H9 (cell line): ENCODE results near the gene ANXA4. TPM values are rescaled to one million over a fixed set of nuclear protein-coding genes. Genes with fewer than 3 reads are reported as not detected.

Experiments used
- DNase-seq: peaks from one replicate; pipeline ENCODE4 v3.0.0-alpha.2; 2017
- H2AFZ ChIP-seq: one replicate; pipeline ENCODE4 v1.6.1; 2013; ENCODE audit warnings: mild to moderate bottlenecking, low read length, control low read depth, moderate library complexity
- H2AK5ac ChIP-seq: 2 replicates; pipeline ENCODE4 v1.6.1; 2013; ENCODE audit warnings: low read length, control low read depth, mixed read lengths; ENCODE audit not compliant: insufficient read length
- H2BK120ac ChIP-seq: one replicate; pipeline ENCODE4 v1.6.1; 2013; ENCODE audit warnings: low read depth, mild to moderate bottlenecking, low read length, control low read depth, inconsistent platforms; ENCODE audit not compliant: poor library complexity, severe bottlenecking
- H2BK12ac ChIP-seq: 2 replicates; pipeline ENCODE4 v1.6.1; 2013; ENCODE audit warnings: low read length, control low read depth, mixed read lengths, low read depth; ENCODE audit not compliant: insufficient read length
- H2BK15ac ChIP-seq: 2 replicates; pipeline ENCODE4 v1.6.1; 2013; ENCODE audit warnings: low read depth, low read length, control low read depth
- H2BK20ac ChIP-seq: one replicate; pipeline ENCODE4 v1.6.1; 2013; ENCODE audit warnings: low read depth, mild to moderate bottlenecking, low read length, control low read depth, inconsistent platforms; ENCODE audit not compliant: poor library complexity, severe bottlenecking
- H2BK5ac ChIP-seq: 2 replicates; pipeline ENCODE4 v1.6.1; 2013; ENCODE audit warnings: low read length, control low read depth, mixed read lengths; ENCODE audit not compliant: insufficient read length
- H3K14ac ChIP-seq: 2 replicates; pipeline ENCODE4 v1.6.1; 2013; ENCODE audit warnings: low read length, control low read depth; ENCODE audit not compliant: insufficient read depth
- H3K18ac ChIP-seq: 2 replicates; pipeline ENCODE4 v1.6.1; 2013; ENCODE audit warnings: low read depth, mild to moderate bottlenecking, mixed read lengths, low read length, control low read depth; ENCODE audit not compliant: insufficient read length
- H3K23ac ChIP-seq: 2 replicates; pipeline ENCODE4 v1.6.1; 2013; ENCODE audit warnings: low read length, control low read depth, mixed read lengths, low read depth; ENCODE audit not compliant: insufficient read length
- H3K23me2 ChIP-seq: 2 replicates; pipeline ENCODE4 v1.6.1; 2013; ENCODE audit warnings: low read depth, mild to moderate bottlenecking, mixed read lengths, low read length, control low read depth; ENCODE audit not compliant: insufficient read length, poor library complexity, severe bottlenecking
- H3K27ac ChIP-seq: 2 replicates; pipeline ENCODE4 v1.5.1; 2013; ENCODE audit warnings: low read length, control low read depth, mixed read lengths, low read depth; ENCODE audit not compliant: insufficient read length
- H3K27me3 ChIP-seq: 2 replicates; pipeline ENCODE4 v1.6.1; 2013; ENCODE audit warnings: low read length, control low read depth, inconsistent platforms; ENCODE audit not compliant: insufficient read depth
- H3K4ac ChIP-seq: 2 replicates; pipeline ENCODE4 v1.6.1; 2013; ENCODE audit warnings: low read depth, mild to moderate bottlenecking, control low read depth, inconsistent platforms, low read length, moderate library complexity
- H3K4me1 ChIP-seq: 2 replicates; pipeline ENCODE4 v1.6.1; 2013; ENCODE audit warnings: low read length, control low read depth, inconsistent platforms; ENCODE audit not compliant: insufficient read depth
- H3K4me2 ChIP-seq: 2 replicates; pipeline ENCODE4 v1.6.1; 2013; ENCODE audit warnings: low read length, control low read depth, mixed read lengths; ENCODE audit not compliant: insufficient read length, insufficient read depth
- H3K56ac ChIP-seq: 2 replicates; pipeline ENCODE4 v1.6.1; 2013; ENCODE audit warnings: low read depth, mild to moderate bottlenecking, mixed read lengths, low read length, control low read depth; ENCODE audit not compliant: insufficient read length
- H3K79me1 ChIP-seq: 2 replicates; pipeline ENCODE4 v1.6.1; 2013; ENCODE audit warnings: low read depth, mild to moderate bottlenecking, moderate library complexity, low read length, control low read depth, inconsistent platforms; ENCODE audit not compliant: insufficient read depth, poor library complexity, severe bottlenecking
- H3K79me2 ChIP-seq: 2 replicates; pipeline ENCODE4 v1.6.1; 2013; ENCODE audit warnings: low read length, control low read depth, inconsistent platforms; ENCODE audit not compliant: insufficient read depth
- H3K9ac ChIP-seq: 2 replicates; pipeline ENCODE4 v1.6.1; 2013; ENCODE audit warnings: low read length, control low read depth, mixed read lengths; ENCODE audit not compliant: insufficient read length; ENCODE audit errors: extremely low read depth
- H3K9me3 ChIP-seq: one replicate; pipeline ENCODE4 v1.6.1; 2013; ENCODE audit warnings: low read depth, low read length, inconsistent platforms; ENCODE audit not compliant: control insufficient read depth
- H3T11ph ChIP-seq: one replicate; pipeline ENCODE4 v1.6.1; 2013; ENCODE audit warnings: mild to moderate bottlenecking, low read length, control low read depth, inconsistent platforms
- H4K20me1 ChIP-seq: one replicate; pipeline ENCODE4 v1.6.1; 2013; ENCODE audit not compliant: control insufficient read depth, insufficient read length, insufficient read depth
- H4K5ac ChIP-seq: 2 replicates; pipeline ENCODE4 v1.6.1; 2013; ENCODE audit warnings: low read depth, mild to moderate bottlenecking, mixed read lengths, low read length, control low read depth; ENCODE audit not compliant: insufficient read length
- H4K8ac ChIP-seq: replicated peaks from 2 replicates; pipeline ENCODE4 v1.6.1; 2013; ENCODE audit warnings: low read length, control low read depth, mixed read lengths, low read depth; ENCODE audit not compliant: insufficient read length
- H4K91ac ChIP-seq: 2 replicates; pipeline ENCODE4 v1.6.1; 2013; ENCODE audit warnings: low read depth, mild to moderate bottlenecking, moderate library complexity, mixed read lengths, low read length, control low read depth; ENCODE audit not compliant: insufficient read length
- H3K27ac Mint-ChIP-seq, 3 experiments: 2 replicates in 2 of 3; 3 replicates in 1 of 3; pipeline ENCODE4 v1.8.0; 2020 to 2021; ENCODE audit warnings: mixed read lengths in 3 of 3, mild to moderate bottlenecking in 1 of 3, moderate library complexity in 1 of 3
- H3K27me3 Mint-ChIP-seq: 2 replicates; pipeline ENCODE4 v1.8.0; 2021; ENCODE audit warnings: low read depth, mild to moderate bottlenecking, moderate library complexity, mixed read lengths
- H3K36me3 Mint-ChIP-seq, 3 experiments: 2 replicates in 2 of 3; 3 replicates in 1 of 3; pipeline ENCODE4 v1.8.0; 2020 to 2021; ENCODE audit warnings: low read depth in 3 of 3, mixed read lengths in 3 of 3; ENCODE audit not compliant: insufficient read depth in 1 of 3
- H3K4me1 Mint-ChIP-seq, 2 experiments: 2 replicates each; pipeline ENCODE4 v1.8.0; 2020; ENCODE audit warnings: mixed read lengths in 2 of 2
- H3K4me3 Mint-ChIP-seq, 2 experiments: 2 replicates in 1 of 2; 3 replicates in 1 of 2; pipeline ENCODE4 v1.8.0; 2020 to 2021; ENCODE audit warnings: mild to moderate bottlenecking in 2 of 2, mixed read lengths in 2 of 2, moderate library complexity in 1 of 2
- H3K9me3 Mint-ChIP-seq, 2 experiments: 2 replicates in 1 of 2; 3 replicates in 1 of 2; pipeline ENCODE4 v1.8.0; 2020; ENCODE audit warnings: mild to moderate bottlenecking in 2 of 2, mixed read lengths in 2 of 2, moderate library complexity in 1 of 2
- WGBS: extraction: QIAGEN DNeasy Blood & Tissue Kit; methylation state at CpG from one replicate; pipeline ENCODE4 v1.1.7; 2013; ENCODE audit warnings: missing lambda C conversion rate, low lambda C conversion rate, mixed read lengths; ENCODE audit not compliant: insufficient read length; ENCODE audit errors: extremely low coverage; 5-methylcytosine and 5-hydroxymethylcytosine counted together
- total RNA-seq: library from RNA; stranded (reverse); gene quantifications from 2 replicates; pipeline ENCODE4 v1.2.1, GENCODE V29; 2021
- TF ChIP-seq, protein P1 (sequence below): fragments of 200-600 bp; sonication (generic); conservative IDR thresholded peaks from 3 replicates; pipeline ENCODE4 v1.8.0; 2021; ENCODE audit warnings: antibody characterized with exemption, mild to moderate bottlenecking

Gene ANXA4
- total RNA-seq, 1 experiment from 2014 or later: 14.4 TPM

- no peak overlapping the region for H3K27ac Mint-ChIP-seq
- Histone ChIP-seq H2BK120ac (no peak overlapping the region), H2BK20ac (no peak overlapping the region), H3K23me2 (no peaks in the 10 kb centered on the region), H4K8ac (no peak overlapping the region), H4K91ac (no peak overlapping the region), H3K79me1 (no peaks in the 10 kb centered on the region), H3K14ac (no peak overlapping the region), H4K5ac (no peak overlapping the region), H3K27ac (no peak overlapping the region), H3K9ac (no peak overlapping the region), H3K23ac (no peak overlapping the region), H2AK5ac (no peak overlapping the region), H3K18ac (no peak overlapping the region), H2BK15ac (no peak overlapping the region), H3K27me3 (no peaks in the 10 kb centered on the region), H4K20me1 (no peaks in the 10 kb centered on the region), H2AFZ (no peak overlapping the region), H3K4ac (no peak overlapping the region), H2BK12ac (no peak overlapping the region), H2BK5ac (no peak overlapping the region), H3K79me2 (no peaks in the 10 kb centered on the region), H3K9me3 (no peaks in the 10 kb centered on the region), H3K4me2 (no peak overlapping the region), H3T11ph (no peak overlapping the region), H3K4me1 (no peaks in the 10 kb centered on the region; the same call in 1 of the 2 replicates), H3K56ac (no peak overlapping the region)
- H3K9me3 Mint-ChIP-seq: no peaks in the 10 kb centered on the region
- TF ChIP-seq, protein P1, sequence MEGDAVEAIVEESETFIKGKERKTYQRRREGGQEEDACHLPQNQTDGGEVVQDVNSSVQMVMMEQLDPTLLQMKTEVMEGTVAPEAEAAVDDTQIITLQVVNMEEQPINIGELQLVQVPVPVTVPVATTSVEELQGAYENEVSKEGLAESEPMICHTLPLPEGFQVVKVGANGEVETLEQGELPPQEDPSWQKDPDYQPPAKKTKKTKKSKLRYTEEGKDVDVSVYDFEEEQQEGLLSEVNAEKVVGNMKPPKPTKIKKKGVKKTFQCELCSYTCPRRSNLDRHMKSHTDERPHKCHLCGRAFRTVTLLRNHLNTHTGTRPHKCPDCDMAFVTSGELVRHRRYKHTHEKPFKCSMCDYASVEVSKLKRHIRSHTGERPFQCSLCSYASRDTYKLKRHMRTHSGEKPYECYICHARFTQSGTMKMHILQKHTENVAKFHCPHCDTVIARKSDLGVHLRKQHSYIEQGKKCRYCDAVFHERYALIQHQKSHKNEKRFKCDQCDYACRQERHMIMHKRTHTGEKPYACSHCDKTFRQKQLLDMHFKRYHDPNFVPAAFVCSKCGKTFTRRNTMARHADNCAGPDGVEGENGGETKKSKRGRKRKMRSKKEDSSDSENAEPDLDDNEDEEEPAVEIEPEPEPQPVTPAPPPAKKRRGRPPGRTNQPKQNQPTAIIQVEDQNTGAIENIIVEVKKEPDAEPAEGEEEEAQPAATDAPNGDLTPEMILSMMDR: no peak
- 0 out of 4 replicates have a peak, but pooled peaks cover 2 to 8% of the 10 kb centered on the region in 2 experiments for H3K4me1 Mint-ChIP-seq
- DNase-seq: no peak
- WGBS: no CpG with 5 or more reads among the region's 3 CpGs
- no peaks in the 10 kb centered on the region for H3K36me3 Mint-ChIP-seq
- H3K4me3 Mint-ChIP-seq: no peak overlapping the region
- no peaks in the 10 kb centered on the region for H3K27me3 Mint-ChIP-seq
These were observed 24.1 kb downstream of the ANXA4 start for GRCh38 chr2:69766014-69766413.
